IMR-90 (cell line): ENCODE data around the gene SHROOM4. TPM values are rescaled to one million over a fixed set of nuclear protein-coding genes. Genes with fewer than 3 reads are reported as not detected.

Experiments
- ATAC-seq: fragments of 200-7000 bp; cut with Tn5 transposase; 2 replicates; pipeline ENCODE4 v1.9.1; 2020; ENCODE audit warnings: low read depth, mild to moderate bottlenecking, moderate library complexity
- BruUV-seq: library from RNA; stranded (reverse); fragments of 400-500 nt; replicated peaks from 2 replicates; lab custom pipeline; 2021; lab: Mats Ljungman, UMichigan
- CTCF ChIA-PET: fragments of 300-600 bp; formaldehyde crosslinking; extraction: SDS; loops from one replicate; lab custom pipeline; 2021; ENCODE audit warnings: antibody characterized with exemption; lab: Yijun Ruan, JAX
- POLR2A ChIA-PET: fragments of 300-600 bp; sonication (Branson Sonifier 250); formaldehyde crosslinking; loops from one replicate; lab custom pipeline; 2022; ENCODE audit warnings: antibody characterized with exemption; ENCODE audit not compliant: unreplicated experiment; lab: Charles Lee
- DNase-seq: peaks from one replicate; pipeline ENCODE4 v3.0.0; 2013
- H2AFZ ChIP-seq: replicated peaks from 2 replicates; pipeline ENCODE3; 2013; ENCODE audit warnings: low read length, mild to moderate bottlenecking; ENCODE audit not compliant: poor library complexity
- H2AK5ac ChIP-seq: 2 replicates; pipeline ENCODE4 v1.6.1; 2013; ENCODE audit warnings: low read depth, low read length, inconsistent platforms
- H2AK9ac ChIP-seq: replicated peaks from 2 replicates; pipeline ENCODE3; 2013; ENCODE audit warnings: mild to moderate bottlenecking, low read depth, low read length, moderate library complexity; ENCODE audit not compliant: poor library complexity
- H2BK120ac ChIP-seq: 2 replicates; pipeline ENCODE4 v1.6.1; 2013; ENCODE audit warnings: low read depth, low read length, inconsistent platforms
- H2BK15ac ChIP-seq: 3 replicates; pipeline ENCODE4 v1.6.1; 2013; ENCODE audit warnings: low read depth, low read length, inconsistent platforms
- H2BK20ac ChIP-seq: 2 replicates; pipeline ENCODE4 v1.6.1; 2013; ENCODE audit warnings: low read depth, mild to moderate bottlenecking, inconsistent platforms, low read length, moderate library complexity
- H2BK5ac ChIP-seq: 2 replicates; pipeline ENCODE4 v1.6.1; 2013; ENCODE audit warnings: mild to moderate bottlenecking, low read depth, low read length, inconsistent platforms; ENCODE audit not compliant: poor library complexity, severe bottlenecking
- H3K14ac ChIP-seq: replicated peaks from 2 replicates; pipeline ENCODE4 v1.6.1; 2013; ENCODE audit warnings: low read depth, low read length, inconsistent platforms
- H3K18ac ChIP-seq: 2 replicates; pipeline ENCODE4 v1.6.1; 2013; ENCODE audit warnings: low read depth, low read length, control low read depth
- H3K23ac ChIP-seq: 2 replicates; pipeline ENCODE4 v1.6.1; 2013; ENCODE audit warnings: low read depth, low read length, inconsistent platforms
- H3K27ac ChIP-seq: 2 replicates; pipeline ENCODE4 v1.5.1; 2013; ENCODE audit warnings: mild to moderate bottlenecking, control low read depth, low read length; ENCODE audit not compliant: insufficient read depth
- H3K27me3 ChIP-seq: 2 replicates; pipeline ENCODE4 v1.6.1; 2013; ENCODE audit warnings: low read length; ENCODE audit not compliant: control insufficient read depth, insufficient read depth
- H3K36me3 ChIP-seq: 2 replicates; pipeline ENCODE4 v1.6.1; 2013; ENCODE audit warnings: low read length, mixed read lengths; ENCODE audit not compliant: control insufficient read depth, insufficient read depth
- H3K4ac ChIP-seq: 2 replicates; pipeline ENCODE4 v1.6.1; 2013; ENCODE audit warnings: low read depth, low read length, inconsistent platforms
- H3K4me1 ChIP-seq: 2 replicates; pipeline ENCODE4 v1.6.1; 2013; ENCODE audit warnings: low read length, mixed read lengths; ENCODE audit not compliant: control insufficient read depth, insufficient read depth
- H3K4me2 ChIP-seq: 2 replicates; pipeline ENCODE4 v1.6.1; 2013; ENCODE audit warnings: low read depth, mild to moderate bottlenecking, control low read depth, low read length, moderate library complexity
- H3K4me3 ChIP-seq: 2 replicates; pipeline ENCODE4 v1.5.1; 2013; ENCODE audit warnings: low read depth, mild to moderate bottlenecking, control low read depth, low read length, moderate library complexity; ENCODE audit not compliant: insufficient read depth
- H3K56ac ChIP-seq: 2 replicates; pipeline ENCODE4 v1.6.1; 2013; ENCODE audit warnings: low read length, inconsistent platforms; ENCODE audit not compliant: insufficient read depth; ENCODE audit errors: extremely low read depth
- H3K79me1 ChIP-seq, 2 experiments: 2 replicates each; pipeline ENCODE4 v1.6.1; 2013; ENCODE audit warnings: low read length in 2 of 2, inconsistent platforms in 1 of 2, low read depth in 1 of 2
- H3K9ac ChIP-seq: 2 replicates; pipeline ENCODE4 v1.6.1; 2013; ENCODE audit warnings: low read depth, low read length, control low read depth
- H3K9me1 ChIP-seq: 2 replicates; pipeline ENCODE4 v1.6.1; 2013; ENCODE audit warnings: low read length, inconsistent platforms; ENCODE audit not compliant: insufficient read depth
- H3K9me3 ChIP-seq: 2 replicates; pipeline ENCODE4 v1.6.1; 2013; ENCODE audit warnings: low read length; ENCODE audit not compliant: control insufficient read depth, insufficient read depth
- H4K20me1 ChIP-seq: 2 replicates; pipeline ENCODE4 v1.6.1; 2013; ENCODE audit warnings: low read length, inconsistent platforms; ENCODE audit not compliant: insufficient read depth
- H4K5ac ChIP-seq: 2 replicates; pipeline ENCODE4 v1.6.1; 2013; ENCODE audit warnings: mild to moderate bottlenecking, low read depth, low read length, control low read depth
- H4K8ac ChIP-seq, 2 experiments: 2 replicates each; pipeline ENCODE4 v1.6.1; 2013; ENCODE audit warnings: low read depth in 2 of 2, low read length in 2 of 2, control low read depth in 1 of 2, inconsistent platforms in 1 of 2
- H4K91ac ChIP-seq: 2 replicates; pipeline ENCODE4 v1.6.1; 2013; ENCODE audit warnings: low read depth, low read length, inconsistent platforms; ENCODE audit not compliant: insufficient read depth
- BHLHE40 ChIP-seq: fragments of 150-350 bp; IDR thresholded peaks from 2 replicates; pipeline ENCODE4 v1.6.1; 2016; ENCODE audit warnings: mild to moderate bottlenecking, low read depth, low read length
- CEBPB ChIP-seq: IDR thresholded peaks from 2 replicates; pipeline ENCODE4 v1.6.1; 2012; ENCODE audit warnings: low read depth, low read length, improper control_type of control experiment
- CHD1 ChIP-seq: IDR thresholded peaks from 2 replicates; pipeline ENCODE4 v1.6.1; 2012; ENCODE audit warnings: low read depth, low read length, improper control_type of control experiment
- CTCF ChIP-seq: conservative IDR thresholded peaks from 2 replicates; pipeline ENCODE4 v1.5.1; 2012; ENCODE audit warnings: mild to moderate bottlenecking, low read depth, low read length, improper control_type of control experiment
- ELK1 ChIP-seq: fragments of 150-350 bp; IDR thresholded peaks from 2 replicates; pipeline ENCODE4 v1.6.1; 2016; ENCODE audit warnings: low read depth, mild to moderate bottlenecking, low read length, moderate library complexity, borderline replicate concordance
- FOS ChIP-seq: fragments of 150-350 bp; IDR thresholded peaks from 2 replicates; pipeline ENCODE4 v1.6.1; 2016; ENCODE audit warnings: low read depth, low read length
- MAFK ChIP-seq: IDR thresholded peaks from 2 replicates; pipeline ENCODE4 v1.6.1; 2012; ENCODE audit warnings: low read depth, low read length, improper control_type of control experiment
- MAZ ChIP-seq: IDR thresholded peaks from 2 replicates; pipeline ENCODE4 v1.6.1; 2012; ENCODE audit warnings: low read depth, mild to moderate bottlenecking, low read length, improper control_type of control experiment, moderate library complexity, borderline replicate concordance
- MXI1 ChIP-seq: IDR thresholded peaks from 2 replicates; pipeline ENCODE4 v1.6.1; 2012; ENCODE audit warnings: low read depth, mild to moderate bottlenecking, low read length, moderate library complexity, borderline replicate concordance
- NFE2L2 ChIP-seq: fragments of 150-350 bp; IDR thresholded peaks from 2 replicates; pipeline ENCODE4 v1.6.1; 2016; ENCODE audit warnings: low read depth, mild to moderate bottlenecking, low read length
- POLR2A ChIP-seq: IDR thresholded peaks from 2 replicates; pipeline ENCODE4 v1.6.1; 2012; ENCODE audit warnings: mild to moderate bottlenecking, low read depth, low read length
- RAD21 ChIP-seq: IDR thresholded peaks from 2 replicates; pipeline ENCODE4 v1.6.1; 2012; ENCODE audit warnings: low read length, improper control_type of control experiment
- RCOR1 ChIP-seq: IDR thresholded peaks from 2 replicates; pipeline ENCODE4 v1.6.1; 2012; ENCODE audit warnings: mild to moderate bottlenecking, low read length, improper control_type of control experiment; ENCODE audit not compliant: insufficient replicate concordance
- RFX5 ChIP-seq: IDR thresholded peaks from 2 replicates; pipeline ENCODE4 v1.8.0; 2012; ENCODE audit warnings: low read depth, mild to moderate bottlenecking, low read length, moderate library complexity
- SMC3 ChIP-seq: fragments of 150-350 bp; IDR thresholded peaks from 2 replicates; pipeline ENCODE4 v1.6.1; 2016; ENCODE audit warnings: low read depth, mild to moderate bottlenecking, antibody characterized with exemption, low read length, moderate library complexity
- USF2 ChIP-seq: fragments of 150-350 bp; IDR thresholded peaks from 2 replicates; pipeline ENCODE4 v1.6.1; 2017; ENCODE audit warnings: mild to moderate bottlenecking, antibody characterized with exemption, low read length, low read depth
- WGBS, 2 experiments: methylation state at CpG; one replicate each; pipeline versions ENCODE4 v1.1.5 to v1.1.7; 2013; ENCODE audit warnings: missing lambda C conversion rate in 2 of 2; ENCODE audit not compliant: insufficient read length in 1 of 2; ENCODE audit errors: extremely low coverage in 2 of 2; 5-methylcytosine and 5-hydroxymethylcytosine counted together
- dilution Hi-C: fragments of 300-500 bp; cut with HindIII; formaldehyde crosslinking; loops from one replicate; pipeline ENCODE4 v1.14.3; 2018; ENCODE audit warnings: low sequenced_read_pairs; ENCODE audit not compliant: unreplicated experiment
- in situ Hi-C: fragments of 300-500 bp; cut with MboI; formaldehyde crosslinking; loops from 3 replicates; pipeline ENCODE4 v1.14.3; 2019; ENCODE audit warnings: low sequenced_read_pairs, inconsistent platforms, mixed read lengths
- intact Hi-C: fragments of 100-400 bp; cut with micrococcal nuclease; formaldehyde crosslinking; loops from 2 replicates; pipeline ENCODE4 v1.10.0; 2022
- polyA plus RNA-seq, 3 experiments: library from polyadenylated mRNA; depleted of rRNA; stranded (reverse); fragments of >200 nt; gene quantifications; 2 replicates each; pipeline ENCODE4 v1.2.3, GENCODE V29; 2012; ENCODE audit warnings: low replicate concordance in 1 of 3
- total RNA-seq: library from RNA; depleted of rRNA; stranded (reverse); fragments of >200 nt; gene quantifications from 2 replicates; pipeline ENCODE4 v1.2.3, GENCODE V29; 2012

Gene SHROOM4
- total and polyA plus RNA-seq, 2 of the 4 experiments (the other 2 are of a cell fraction) = 1.0 to 2.2 TPM

GRCh38 chrX:50765986-50766385 is 48.0 kb downstream of the SHROOM4 start:
- Histone ChIP-seq H2BK20ac (no peak overlapping the region), H3K4me2 (no peak overlapping the region), H3K4ac (no peak overlapping the region), H3K14ac (no peak overlapping the region), H4K5ac (no peak overlapping the region), H3K79me1 (no peaks in the 10 kb centered on the region), H2BK15ac (no peak overlapping the region), H4K20me1 (no peaks in the 10 kb centered on the region), H2AK9ac (no peak overlapping the region), H2AFZ (no peak overlapping the region), H3K4me1 (no peaks in the 10 kb centered on the region), H3K4me3 (no peak overlapping the region), H3K18ac (no peak overlapping the region), H2BK120ac (no peak overlapping the region), H4K91ac (no peak overlapping the region), H3K27ac (no peak overlapping the region), H3K23ac (no peak overlapping the region), H2AK5ac (no peak overlapping the region), H3K9me1 (no peaks in the 10 kb centered on the region), H3K9me3 (no peaks in the 10 kb centered on the region), H2BK5ac (no peak overlapping the region), H3K9ac (no peak overlapping the region), H3K27me3 (peaks cover 2% of the 10 kb centered on the region; the same call in 1 of the 2 replicates), H3K36me3 (no peaks in the 10 kb centered on the region), H4K8ac (no peak overlapping the region), H3K56ac (no peak overlapping the region)
- BruUV-seq = no TSS peak
- dilution Hi-C loops (no loop called here), in situ Hi-C loops (no loop called here), intact Hi-C loops (no loop called here)
- ChIA-PET POLR2A (no interaction called here), CTCF (no interaction called here)
- WGBS, 2 experiments = no CpG with 5 or more reads among the region's 3 CpGs
- no peak for DNase-seq
- no peak for ATAC-seq
- no peak for TF ChIP-seq CTCF
- no peak for TF ChIP-seq FOS
- no peak for TF ChIP-seq POLR2A
- no peak for TF ChIP-seq USF2
- no peak for TF ChIP-seq CEBPB
- TF ChIP-seq BHLHE40 = no peak
- TF ChIP-seq NFE2L2 = no peak
- no peak for TF ChIP-seq RAD21
- TF ChIP-seq SMC3 = no peak
- no peak for TF ChIP-seq RCOR1
- no peak for TF ChIP-seq MXI1
- no peak for TF ChIP-seq CHD1
- TF ChIP-seq MAZ = no peak
- no peak for TF ChIP-seq MAFK
- TF ChIP-seq RFX5 = no peak
- TF ChIP-seq ELK1 = no peak
